ENCODE results near the gene C1GALT1C1. TPM values are rescaled to one million over a fixed set of nuclear protein-coding genes. Genes with fewer than 3 reads are reported as not detected.

C1GALT1C1 gene
- total RNA-seq, 1 donor from 2014 or later: 29.4 TPM

DNA sequence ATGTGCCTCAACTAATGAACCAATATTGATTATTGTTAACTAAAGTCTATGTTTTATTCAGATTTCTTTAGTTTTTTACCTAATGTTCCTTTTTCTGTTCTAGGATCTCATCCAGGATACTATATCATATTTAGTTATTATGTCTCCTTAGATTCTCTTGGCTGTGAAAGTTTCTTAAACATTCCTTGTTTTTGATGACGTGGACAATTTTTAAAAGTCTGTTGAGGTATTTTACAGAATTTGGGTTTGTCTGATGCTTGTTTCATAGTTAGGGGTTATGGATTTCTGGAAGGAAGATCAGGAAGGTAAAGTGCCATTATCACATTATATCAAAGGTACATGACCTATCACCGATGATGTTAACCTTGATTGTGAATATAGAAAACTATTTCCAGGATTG, 44.2 kb downstream of the C1GALT1C1 start:
- no peak for DNase-seq (ENCODE audit: low spot score)

Other genes with a start within 250 kb of the C1GALT1C1 start
- gene LAMP2, start 160.8 kb downstream of the C1GALT1C1 start, total RNA-seq (ENCODE audit: insufficient read depth, low replicate concordance): 51.8 TPM
- gene CUL4B, start 69.1 kb downstream of the C1GALT1C1 start, total RNA-seq (ENCODE audit: insufficient read depth, low replicate concordance): 36.8 TPM
- 7.7 TPM for gene MCTS1, start 26.0 kb downstream of the C1GALT1C1 start, total RNA-seq (ENCODE audit: insufficient read depth, low replicate concordance)
- gene CT47B1, start 245.8 kb upstream of the C1GALT1C1 start, total RNA-seq (ENCODE audit: insufficient read depth, low replicate concordance): not detected